ENCODE data around the gene MARVELD1. TPM values are rescaled to one million over a fixed set of nuclear protein-coding genes. Genes with fewer than 3 reads are reported as not detected.

MARVELD1 gene
- total and polyA plus RNA-seq, 2 experiments from 2014 or later, result 7.3 to 23.7 TPM

DNA sequence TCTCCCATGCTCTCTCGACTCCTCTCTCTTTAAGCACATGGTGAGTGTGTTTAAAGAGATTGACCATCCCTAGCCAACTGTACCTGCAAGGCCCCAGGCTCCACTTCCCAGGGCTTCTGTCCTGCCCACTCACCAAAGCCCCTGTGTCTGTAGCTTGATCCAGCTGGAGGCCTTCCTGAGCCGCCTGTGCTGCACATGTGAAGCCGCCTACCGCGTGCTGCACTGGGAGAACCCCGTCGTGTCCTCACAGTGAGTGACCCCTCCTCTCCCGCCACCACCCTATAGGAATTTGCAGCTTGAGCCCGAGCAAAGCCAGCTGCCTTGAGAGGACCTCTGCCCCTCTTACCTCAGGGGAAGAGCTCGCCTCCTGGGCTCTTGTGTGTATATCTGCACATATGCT is 34.6 kb downstream of the MARVELD1 start (continued):
- TF ChIP-seq, protein P1, sequence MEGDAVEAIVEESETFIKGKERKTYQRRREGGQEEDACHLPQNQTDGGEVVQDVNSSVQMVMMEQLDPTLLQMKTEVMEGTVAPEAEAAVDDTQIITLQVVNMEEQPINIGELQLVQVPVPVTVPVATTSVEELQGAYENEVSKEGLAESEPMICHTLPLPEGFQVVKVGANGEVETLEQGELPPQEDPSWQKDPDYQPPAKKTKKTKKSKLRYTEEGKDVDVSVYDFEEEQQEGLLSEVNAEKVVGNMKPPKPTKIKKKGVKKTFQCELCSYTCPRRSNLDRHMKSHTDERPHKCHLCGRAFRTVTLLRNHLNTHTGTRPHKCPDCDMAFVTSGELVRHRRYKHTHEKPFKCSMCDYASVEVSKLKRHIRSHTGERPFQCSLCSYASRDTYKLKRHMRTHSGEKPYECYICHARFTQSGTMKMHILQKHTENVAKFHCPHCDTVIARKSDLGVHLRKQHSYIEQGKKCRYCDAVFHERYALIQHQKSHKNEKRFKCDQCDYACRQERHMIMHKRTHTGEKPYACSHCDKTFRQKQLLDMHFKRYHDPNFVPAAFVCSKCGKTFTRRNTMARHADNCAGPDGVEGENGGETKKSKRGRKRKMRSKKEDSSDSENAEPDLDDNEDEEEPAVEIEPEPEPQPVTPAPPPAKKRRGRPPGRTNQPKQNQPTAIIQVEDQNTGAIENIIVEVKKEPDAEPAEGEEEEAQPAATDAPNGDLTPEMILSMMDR (conservative IDR thresholded peaks at IDR 0.05; ENCODE audit: low read depth in 2 of 2), result no peak
- TF ChIP-seq EZH2 (IDR thresholded peaks at IDR 0.05; ENCODE audit: low read depth, unreplicated experiment), result no peak
- TF ChIP-seq, protein P2, sequence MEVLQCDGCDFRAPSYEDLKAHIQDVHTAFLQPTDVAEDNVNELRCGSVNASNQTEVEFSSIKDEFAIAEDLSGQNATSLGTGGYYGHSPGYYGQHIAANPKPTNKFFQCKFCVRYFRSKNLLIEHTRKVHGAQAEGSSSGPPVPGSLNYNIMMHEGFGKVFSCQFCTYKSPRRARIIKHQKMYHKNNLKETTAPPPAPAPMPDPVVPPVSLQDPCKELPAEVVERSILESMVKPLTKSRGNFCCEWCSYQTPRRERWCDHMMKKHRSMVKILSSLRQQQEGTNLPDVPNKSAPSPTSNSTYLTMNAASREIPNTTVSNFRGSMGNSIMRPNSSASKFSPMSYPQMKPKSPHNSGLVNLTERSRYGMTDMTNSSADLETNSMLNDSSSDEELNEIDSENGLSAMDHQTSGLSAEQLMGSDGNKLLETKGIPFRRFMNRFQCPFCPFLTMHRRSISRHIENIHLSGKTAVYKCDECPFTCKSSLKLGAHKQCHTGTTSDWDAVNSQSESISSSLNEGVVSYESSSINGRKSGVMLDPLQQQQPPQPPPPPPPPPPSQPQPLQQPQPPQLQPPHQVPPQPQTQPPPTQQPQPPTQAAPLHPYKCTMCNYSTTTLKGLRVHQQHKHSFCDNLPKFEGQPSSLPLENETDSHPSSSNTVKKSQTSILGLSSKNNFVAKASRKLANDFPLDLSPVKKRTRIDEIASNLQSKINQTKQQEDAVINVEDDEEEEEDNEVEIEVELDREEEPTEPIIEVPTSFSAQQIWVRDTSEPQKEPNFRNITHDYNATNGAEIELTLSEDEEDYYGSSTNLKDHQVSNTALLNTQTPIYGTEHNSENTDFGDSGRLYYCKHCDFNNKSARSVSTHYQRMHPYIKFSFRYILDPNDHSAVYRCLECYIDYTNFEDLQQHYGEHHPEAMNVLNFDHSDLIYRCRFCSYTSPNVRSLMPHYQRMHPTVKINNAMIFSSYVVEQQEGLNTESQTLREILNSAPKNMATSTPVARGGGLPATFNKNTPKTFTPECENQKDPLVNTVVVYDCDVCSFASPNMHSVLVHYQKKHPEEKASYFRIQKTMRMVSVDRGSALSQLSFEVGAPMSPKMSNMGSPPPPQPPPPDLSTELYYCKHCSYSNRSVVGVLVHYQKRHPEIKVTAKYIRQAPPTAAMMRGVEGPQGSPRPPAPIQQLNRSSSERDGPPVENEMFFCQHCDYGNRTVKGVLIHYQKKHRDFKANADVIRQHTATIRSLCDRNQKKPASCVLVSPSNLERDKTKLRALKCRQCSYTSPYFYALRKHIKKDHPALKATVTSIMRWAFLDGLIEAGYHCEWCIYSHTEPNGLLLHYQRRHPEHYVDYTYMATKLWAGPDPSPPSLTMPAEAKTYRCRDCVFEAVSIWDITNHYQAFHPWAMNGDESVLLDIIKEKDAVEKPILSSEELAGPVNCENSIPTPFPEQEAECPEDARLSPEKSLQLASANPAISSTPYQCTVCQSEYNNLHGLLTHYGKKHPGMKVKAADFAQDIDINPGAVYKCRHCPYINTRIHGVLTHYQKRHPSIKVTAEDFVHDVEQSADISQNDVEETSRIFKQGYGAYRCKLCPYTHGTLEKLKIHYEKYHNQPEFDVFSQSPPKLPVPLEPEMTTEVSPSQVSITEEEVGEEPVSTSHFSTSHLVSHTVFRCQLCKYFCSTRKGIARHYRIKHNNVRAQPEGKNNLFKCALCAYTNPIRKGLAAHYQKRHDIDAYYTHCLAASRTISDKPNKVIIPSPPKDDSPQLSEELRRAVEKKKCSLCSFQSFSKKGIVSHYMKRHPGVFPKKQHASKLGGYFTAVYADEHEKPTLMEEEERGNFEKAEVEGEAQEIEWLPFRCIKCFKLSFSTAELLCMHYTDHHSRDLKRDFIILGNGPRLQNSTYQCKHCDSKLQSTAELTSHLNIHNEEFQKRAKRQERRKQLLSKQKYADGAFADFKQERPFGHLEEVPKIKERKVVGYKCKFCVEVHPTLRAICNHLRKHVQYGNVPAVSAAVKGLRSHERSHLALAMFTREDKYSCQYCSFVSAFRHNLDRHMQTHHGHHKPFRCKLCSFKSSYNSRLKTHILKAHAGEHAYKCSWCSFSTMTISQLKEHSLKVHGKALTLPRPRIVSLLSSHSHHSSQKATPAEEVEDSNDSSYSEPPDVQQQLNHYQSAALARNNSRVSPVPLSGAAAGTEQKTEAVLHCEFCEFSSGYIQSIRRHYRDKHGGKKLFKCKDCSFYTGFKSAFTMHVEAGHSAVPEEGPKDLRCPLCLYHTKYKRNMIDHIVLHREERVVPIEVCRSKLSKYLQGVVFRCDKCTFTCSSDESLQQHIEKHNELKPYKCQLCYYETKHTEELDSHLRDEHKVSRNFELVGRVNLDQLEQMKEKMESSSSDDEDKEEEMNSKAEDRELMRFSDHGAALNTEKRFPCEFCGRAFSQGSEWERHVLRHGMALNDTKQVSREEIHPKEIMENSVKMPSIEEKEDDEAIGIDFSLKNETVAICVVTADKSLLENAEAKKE (CRISPR knock-in tag; IDR thresholded peaks at IDR 0.05), result no peak
- TF ChIP-seq POLR2AphosphoS5 (IDR thresholded peaks at IDR 0.05; ENCODE audit: low read depth), result no peak
- no peak for TF ChIP-seq ZNF331 (CRISPR knock-in tag; IDR thresholded peaks at IDR 0.05; ENCODE audit: low read depth)

DNA sequence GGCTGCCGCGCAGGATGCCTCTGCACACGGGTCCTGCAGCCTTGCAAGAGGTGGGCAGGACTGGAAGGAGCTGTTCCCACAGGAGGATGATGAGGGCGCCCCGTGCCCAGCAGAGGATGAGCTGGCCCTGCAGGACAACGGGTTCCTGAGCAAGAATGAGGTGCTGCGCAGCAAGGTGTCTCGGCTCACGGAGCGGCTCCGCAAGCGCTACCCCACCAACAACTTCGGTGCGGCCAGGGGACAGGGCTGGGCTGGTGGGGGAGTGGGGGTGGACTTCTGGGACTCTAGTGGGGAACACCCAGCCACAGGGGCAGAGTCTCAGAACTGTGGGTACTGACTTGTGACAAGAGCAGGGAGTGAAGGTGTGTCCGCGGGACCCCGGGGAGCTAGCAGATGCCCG is 39.4 kb downstream of the MARVELD1 start:
- Histone ChIP-seq H3K9me2 (ENCODE audit: insufficient read depth) (no peaks in the 10 kb centered on the region), H2AFZ (no peak overlapping the region), H4K20me1 (replicated peaks; ENCODE audit: insufficient read depth) (peaks cover 3% of the 10 kb centered on the region; the same call in 1 of the 2 replicates), H3K27ac (ENCODE audit: low read depth) (no peak overlapping the region), H3K79me2 (replicated peaks; ENCODE audit: insufficient read depth) (no peaks in the 10 kb centered on the region), H3K4me1 (ENCODE audit: insufficient read depth) (no peaks in the 10 kb centered on the region), H3K27me3 (ENCODE audit: insufficient read depth) (no peaks in the 10 kb centered on the region), H3K36me3 (ENCODE audit: insufficient read depth) (peaks cover 20% of the 10 kb centered on the region; the same call in 1 of the 2 replicates), H3K4me3 (no peak overlapping the region), H3F3A (replicated peaks; ENCODE audit: low read depth) (no peaks in the 10 kb centered on the region), H3K4me2 (no peak overlapping the region)
- Mint-ChIP-seq H3K9me3 (no peaks in the 10 kb centered on the region), H3K4me1 (no peaks in the 10 kb centered on the region), H3K27ac (no peak overlapping the region), H3K4me3 (no peak overlapping the region), H3K27me3 (ENCODE audit: insufficient read depth, low read depth, poor library complexity) (peaks cover 4% of the 10 kb centered on the region), H3K36me3 (ENCODE audit: low read depth) (peaks cover 68% of the 10 kb centered on the region)
- DNase-seq (ENCODE audit: low spot score), result no peak
- ATAC-seq, result no peak
- TF ChIP-seq POLR2AphosphoS5 (IDR thresholded peaks at IDR 0.05; ENCODE audit: low read depth), result no peak
- TF ChIP-seq, protein P1 (conservative IDR thresholded peaks at IDR 0.05; ENCODE audit: low read depth in 2 of 2), result no peak
- no peak for TF ChIP-seq STAT1 (IDR thresholded peaks at IDR 0.05; ENCODE audit: unreplicated experiment)
- no peak for TF ChIP-seq JUNB (IDR thresholded peaks at IDR 0.05; ENCODE audit: unreplicated experiment)
- no peak for TF ChIP-seq CREB1 (CRISPR knock-in tag; IDR thresholded peaks at IDR 0.05; ENCODE audit: low read depth)
- TF ChIP-seq, protein P3, sequence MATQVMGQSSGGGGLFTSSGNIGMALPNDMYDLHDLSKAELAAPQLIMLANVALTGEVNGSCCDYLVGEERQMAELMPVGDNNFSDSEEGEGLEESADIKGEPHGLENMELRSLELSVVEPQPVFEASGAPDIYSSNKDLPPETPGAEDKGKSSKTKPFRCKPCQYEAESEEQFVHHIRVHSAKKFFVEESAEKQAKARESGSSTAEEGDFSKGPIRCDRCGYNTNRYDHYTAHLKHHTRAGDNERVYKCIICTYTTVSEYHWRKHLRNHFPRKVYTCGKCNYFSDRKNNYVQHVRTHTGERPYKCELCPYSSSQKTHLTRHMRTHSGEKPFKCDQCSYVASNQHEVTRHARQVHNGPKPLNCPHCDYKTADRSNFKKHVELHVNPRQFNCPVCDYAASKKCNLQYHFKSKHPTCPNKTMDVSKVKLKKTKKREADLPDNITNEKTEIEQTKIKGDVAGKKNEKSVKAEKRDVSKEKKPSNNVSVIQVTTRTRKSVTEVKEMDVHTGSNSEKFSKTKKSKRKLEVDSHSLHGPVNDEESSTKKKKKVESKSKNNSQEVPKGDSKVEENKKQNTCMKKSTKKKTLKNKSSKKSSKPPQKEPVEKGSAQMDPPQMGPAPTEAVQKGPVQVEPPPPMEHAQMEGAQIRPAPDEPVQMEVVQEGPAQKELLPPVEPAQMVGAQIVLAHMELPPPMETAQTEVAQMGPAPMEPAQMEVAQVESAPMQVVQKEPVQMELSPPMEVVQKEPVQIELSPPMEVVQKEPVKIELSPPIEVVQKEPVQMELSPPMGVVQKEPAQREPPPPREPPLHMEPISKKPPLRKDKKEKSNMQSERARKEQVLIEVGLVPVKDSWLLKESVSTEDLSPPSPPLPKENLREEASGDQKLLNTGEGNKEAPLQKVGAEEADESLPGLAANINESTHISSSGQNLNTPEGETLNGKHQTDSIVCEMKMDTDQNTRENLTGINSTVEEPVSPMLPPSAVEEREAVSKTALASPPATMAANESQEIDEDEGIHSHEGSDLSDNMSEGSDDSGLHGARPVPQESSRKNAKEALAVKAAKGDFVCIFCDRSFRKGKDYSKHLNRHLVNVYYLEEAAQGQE (IDR thresholded peaks at IDR 0.05; ENCODE audit: unreplicated experiment), result no peak
- TF ChIP-seq ZNF114 (CRISPR knock-in tag; IDR thresholded peaks at IDR 0.05), result no peak
